Measurements from ENCODE around the gene DHRS1.

DNA sequence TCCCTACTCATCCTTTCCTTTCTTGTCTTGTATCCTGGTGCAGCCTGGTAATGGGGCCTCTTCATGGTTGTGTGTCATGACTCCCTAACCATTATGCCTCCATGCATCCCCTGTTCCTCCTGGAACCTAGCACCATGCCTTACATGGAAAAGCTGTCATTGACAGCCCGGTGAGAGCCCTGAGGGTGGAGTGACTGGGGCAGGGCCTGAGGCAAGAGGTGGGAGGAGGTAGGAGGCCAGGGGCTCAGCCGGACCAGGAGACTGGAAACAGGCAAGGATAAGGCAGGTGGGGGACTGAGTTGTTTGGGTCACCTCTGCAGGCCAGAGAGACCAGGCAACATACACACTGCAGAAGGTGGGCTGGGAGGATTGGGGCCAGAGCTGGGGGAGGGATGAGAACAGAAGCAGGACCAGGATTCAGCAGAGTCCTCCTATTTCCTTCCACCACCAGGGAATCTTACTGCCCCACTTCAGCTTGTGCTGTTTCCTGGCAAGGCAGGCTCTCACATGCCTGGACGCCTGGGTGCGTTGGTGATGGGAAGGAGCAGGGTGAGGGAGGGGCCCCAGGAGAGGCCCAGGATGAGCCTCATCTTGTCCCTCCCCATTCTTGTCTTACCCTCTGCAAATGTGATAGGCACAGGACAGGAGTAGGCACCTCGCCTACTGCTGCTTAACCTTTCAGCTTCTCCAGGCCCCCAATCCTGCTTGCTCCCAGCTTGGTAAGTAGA, 10.1 kb upstream of the DHRS1 start, which contains the start of gene LTB4R2:
- TF ChIP-seq, protein P1, sequence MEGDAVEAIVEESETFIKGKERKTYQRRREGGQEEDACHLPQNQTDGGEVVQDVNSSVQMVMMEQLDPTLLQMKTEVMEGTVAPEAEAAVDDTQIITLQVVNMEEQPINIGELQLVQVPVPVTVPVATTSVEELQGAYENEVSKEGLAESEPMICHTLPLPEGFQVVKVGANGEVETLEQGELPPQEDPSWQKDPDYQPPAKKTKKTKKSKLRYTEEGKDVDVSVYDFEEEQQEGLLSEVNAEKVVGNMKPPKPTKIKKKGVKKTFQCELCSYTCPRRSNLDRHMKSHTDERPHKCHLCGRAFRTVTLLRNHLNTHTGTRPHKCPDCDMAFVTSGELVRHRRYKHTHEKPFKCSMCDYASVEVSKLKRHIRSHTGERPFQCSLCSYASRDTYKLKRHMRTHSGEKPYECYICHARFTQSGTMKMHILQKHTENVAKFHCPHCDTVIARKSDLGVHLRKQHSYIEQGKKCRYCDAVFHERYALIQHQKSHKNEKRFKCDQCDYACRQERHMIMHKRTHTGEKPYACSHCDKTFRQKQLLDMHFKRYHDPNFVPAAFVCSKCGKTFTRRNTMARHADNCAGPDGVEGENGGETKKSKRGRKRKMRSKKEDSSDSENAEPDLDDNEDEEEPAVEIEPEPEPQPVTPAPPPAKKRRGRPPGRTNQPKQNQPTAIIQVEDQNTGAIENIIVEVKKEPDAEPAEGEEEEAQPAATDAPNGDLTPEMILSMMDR (conservative IDR thresholded peaks at IDR 0.05) = no peak
- no peak for TF ChIP-seq EZH2 (IDR thresholded peaks at IDR 0.05; ENCODE audit: low read depth)

Measured in PC-9 (cell line).